IgD-negative memory B cell (primary cell): ENCODE results near the gene GLG1. TPM values are rescaled to one million over a fixed set of nuclear protein-coding genes. Genes with fewer than 3 reads are reported as not detected.

Experiments used
- H3K27ac Mint-ChIP-seq, 3 donors: one replicate each; pipeline ENCODE4 v1.8.0; 2020 to 2022; ENCODE audit warnings: mild to moderate bottlenecking in 3 of 3, mixed read lengths in 3 of 3, moderate library complexity in 1 of 3
- H3K27me3 Mint-ChIP-seq: one replicate; pipeline ENCODE4 v1.8.0; 2021; ENCODE audit warnings: mixed read lengths
- H3K36me3 Mint-ChIP-seq: one replicate; pipeline ENCODE4 v1.8.0; 2020; ENCODE audit warnings: mild to moderate bottlenecking, mixed read lengths
- H3K4me1 Mint-ChIP-seq, 3 donors: one replicate each; pipeline ENCODE4 v1.8.0; 2020 to 2022; ENCODE audit warnings: mixed read lengths in 3 of 3, mild to moderate bottlenecking in 1 of 3
- H3K4me3 Mint-ChIP-seq, 4 donors: one replicate each; pipeline ENCODE4 v1.8.0; 2020 to 2022; ENCODE audit warnings: mild to moderate bottlenecking in 4 of 4, mixed read lengths in 4 of 4, moderate library complexity in 3 of 4
- H3K9me3 Mint-ChIP-seq, 3 donors: one replicate each; pipeline ENCODE4 v1.8.0; 2020 to 2021; ENCODE audit warnings: mixed read lengths in 3 of 3, mild to moderate bottlenecking in 1 of 3
- polyA plus RNA-seq: library from polyadenylated mRNA; unstranded; fragments of 300-500 nt; fragmentation: Illumina TruSeq; gene quantifications from one replicate; pipeline ENCODE4 v1.2.3, GENCODE V29; 2021

The GLG1 gene
- polyA plus RNA-seq, 1 donor from 2014 or later, result 91.8 TPM

DNA sequence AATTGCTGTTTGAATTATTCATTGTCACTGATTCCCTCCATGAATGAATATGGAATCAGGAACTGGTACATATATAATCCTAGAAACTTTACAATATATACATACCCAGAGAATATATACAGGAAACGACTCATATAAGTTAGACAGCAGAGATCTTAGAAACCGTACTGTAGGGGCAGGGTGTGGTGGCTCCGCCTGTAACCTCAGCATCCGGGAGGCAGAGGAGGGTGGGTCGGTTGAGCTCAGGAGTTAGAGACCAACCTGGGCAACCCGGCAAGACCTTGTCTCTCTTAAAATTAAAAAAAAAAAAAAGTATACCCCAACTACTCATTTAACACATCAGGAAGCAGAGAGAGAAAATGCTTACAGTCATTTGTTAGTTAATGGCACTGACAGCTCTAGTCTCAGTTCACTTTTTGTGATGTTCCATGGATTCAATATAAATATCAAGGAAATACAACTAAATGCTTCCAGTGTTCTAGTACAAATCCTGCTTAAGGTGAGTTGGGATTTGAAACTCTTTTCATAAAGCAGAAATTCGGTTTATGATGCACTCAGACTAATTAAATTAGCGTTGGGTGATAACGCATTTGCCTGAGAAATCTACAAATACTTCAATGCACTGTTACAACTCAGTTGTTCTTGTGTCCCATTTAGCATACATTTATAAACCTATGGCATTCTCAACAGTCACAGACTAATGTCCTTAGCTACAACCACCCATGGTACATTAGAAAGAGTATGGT, 5.6 kb downstream of the GLG1 start:
- Mint-ChIP-seq H3K27me3 (no peaks in the 10 kb centered on the region), H3K36me3 (peaks cover 6% of the 10 kb centered on the region), H3K4me3 (peak overlapping the region in 3 of 4 donors; percentile 31 to 68 (median 61)), H3K9me3 (no peaks in the 10 kb centered on the region), H3K4me1 (peaks cover 48 to 58% (median 48%) of the 10 kb centered on the region in 3 donors), H3K27ac (peak overlapping the region; percentile 14 to 91 (median 84))

DNA sequence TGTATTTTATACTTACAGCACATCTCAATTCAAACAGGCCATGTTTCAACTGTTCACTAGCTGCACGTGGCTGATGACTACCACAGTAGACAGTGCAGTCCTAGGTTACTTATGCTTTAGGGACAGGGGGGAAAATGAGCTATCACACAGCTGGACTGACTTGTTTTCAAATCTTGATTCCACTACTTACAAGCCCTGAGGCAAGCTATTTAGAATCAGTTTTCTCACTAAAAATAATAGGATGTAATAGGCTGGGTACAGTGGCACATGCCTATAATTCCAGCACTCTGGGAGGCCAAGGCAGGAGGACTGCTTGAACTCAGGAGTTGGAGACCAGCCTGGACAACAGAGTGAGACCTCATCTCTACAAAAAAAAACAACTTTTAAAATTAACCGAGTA, 10.3 kb downstream of the GLG1 start:
- H3K27me3 Mint-ChIP-seq, result no peaks in the 10 kb centered on the region
- H3K36me3 Mint-ChIP-seq, result peaks cover 3% of the 10 kb centered on the region
- H3K27ac Mint-ChIP-seq, result no peak overlapping the region
- no peaks in the 10 kb centered on the region for H3K9me3 Mint-ChIP-seq
- H3K4me3 Mint-ChIP-seq, result no peak overlapping the region
- peaks cover 20 to 35% (median 25%) of the 10 kb centered on the region in 3 donors for H3K4me1 Mint-ChIP-seq

DNA sequence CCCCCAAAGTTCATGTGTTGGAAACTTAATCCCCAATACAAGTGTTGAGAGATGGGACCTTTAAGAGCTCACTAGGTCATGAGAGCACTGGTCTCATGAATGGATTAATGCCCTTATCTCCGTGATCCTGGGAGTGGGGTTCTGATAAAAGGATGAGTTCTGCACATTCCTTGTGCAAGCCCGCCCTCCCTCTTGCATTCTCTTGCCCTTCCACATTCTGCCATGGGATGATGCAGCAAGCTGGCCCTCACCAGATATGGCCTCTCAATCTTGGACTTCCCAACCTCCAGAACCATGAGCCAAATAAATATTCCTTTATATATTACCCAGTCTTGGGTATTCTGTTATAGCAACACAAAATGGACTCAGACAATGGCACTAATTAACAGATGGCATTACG, 14.1 kb downstream of the GLG1 start:
- Mint-ChIP-seq H3K36me3 (peaks cover 3% of the 10 kb centered on the region), H3K9me3 (no peaks in the 10 kb centered on the region), H3K4me1 (peaks cover 17 to 26% (median 20%) of the 10 kb centered on the region in 3 donors), H3K27ac (no peak overlapping the region), H3K27me3 (no peaks in the 10 kb centered on the region), H3K4me3 (no peak overlapping the region)

DNA sequence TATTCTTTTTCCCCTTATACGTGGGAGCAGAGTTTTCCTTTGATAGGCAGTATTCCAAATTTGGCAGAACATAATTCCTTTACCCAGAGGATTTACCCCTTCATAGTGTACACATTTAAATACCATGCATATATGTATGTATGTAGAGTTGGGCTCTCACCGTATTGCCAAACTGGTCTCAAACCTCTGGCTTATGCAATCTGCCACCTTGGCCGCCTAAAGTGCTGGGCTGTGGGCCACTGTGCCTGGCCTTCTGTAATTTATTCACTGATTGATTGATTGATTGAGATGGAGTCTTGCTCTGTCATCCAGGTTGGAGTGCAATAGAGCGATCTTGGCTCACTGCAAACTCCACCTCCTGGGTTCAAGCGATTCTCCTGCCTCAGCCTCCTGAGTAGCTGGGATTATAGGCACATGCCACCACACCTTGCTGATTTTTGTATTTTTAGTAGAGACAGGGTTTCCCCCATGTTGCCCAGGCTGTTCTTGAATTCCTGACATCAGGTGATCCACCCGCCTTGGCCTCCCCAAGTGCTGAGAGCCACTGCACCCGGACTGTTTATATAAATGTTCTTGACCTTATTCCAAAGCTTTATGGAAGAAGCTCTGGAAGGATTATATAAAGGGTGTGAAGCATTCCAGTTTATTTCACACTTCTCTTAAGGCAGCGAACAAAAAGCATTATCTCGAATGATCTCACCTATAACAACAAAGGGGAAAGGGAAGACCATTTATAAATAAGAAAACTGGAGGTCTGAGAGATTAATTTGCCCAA, 14.9 kb downstream of the GLG1 start:
- Mint-ChIP-seq H3K4me1 (peaks cover 19 to 30% (median 27%) of the 10 kb centered on the region in 3 donors), H3K27ac (peak overlapping the region in 1 of 3 donors; percentile 59), H3K36me3 (peaks cover 3% of the 10 kb centered on the region), H3K4me3 (no peak overlapping the region), H3K9me3 (no peaks in the 10 kb centered on the region), H3K27me3 (no peaks in the 10 kb centered on the region)

DNA sequence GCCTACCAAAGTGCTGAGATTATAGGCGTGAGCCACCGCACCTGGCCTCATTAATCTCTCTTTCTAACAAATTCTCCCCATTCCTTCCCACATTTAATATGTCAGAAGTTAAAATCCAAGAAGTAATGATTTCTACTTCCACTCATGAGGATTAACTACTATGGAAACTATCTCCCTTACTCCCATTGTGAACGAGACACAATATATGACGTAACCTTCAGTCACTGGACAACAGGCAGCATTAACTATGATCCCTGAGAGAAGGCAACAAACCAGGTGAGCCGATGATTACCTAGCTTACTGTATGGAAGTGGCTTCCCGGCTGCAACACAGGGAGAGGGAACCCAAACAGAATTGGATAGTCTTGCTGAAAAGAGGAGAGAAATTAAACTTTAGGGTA, 20.0 kb downstream of the GLG1 start:
- Mint-ChIP-seq H3K9me3 (no peaks in the 10 kb centered on the region), H3K4me3 (no peak overlapping the region), H3K36me3 (peaks cover 6% of the 10 kb centered on the region), H3K27me3 (no peaks in the 10 kb centered on the region), H3K27ac (peak overlapping the region in 1 of 3 donors; percentile 29), H3K4me1 (peaks cover 29 to 38% (median 35%) of the 10 kb centered on the region in 3 donors)

DNA sequence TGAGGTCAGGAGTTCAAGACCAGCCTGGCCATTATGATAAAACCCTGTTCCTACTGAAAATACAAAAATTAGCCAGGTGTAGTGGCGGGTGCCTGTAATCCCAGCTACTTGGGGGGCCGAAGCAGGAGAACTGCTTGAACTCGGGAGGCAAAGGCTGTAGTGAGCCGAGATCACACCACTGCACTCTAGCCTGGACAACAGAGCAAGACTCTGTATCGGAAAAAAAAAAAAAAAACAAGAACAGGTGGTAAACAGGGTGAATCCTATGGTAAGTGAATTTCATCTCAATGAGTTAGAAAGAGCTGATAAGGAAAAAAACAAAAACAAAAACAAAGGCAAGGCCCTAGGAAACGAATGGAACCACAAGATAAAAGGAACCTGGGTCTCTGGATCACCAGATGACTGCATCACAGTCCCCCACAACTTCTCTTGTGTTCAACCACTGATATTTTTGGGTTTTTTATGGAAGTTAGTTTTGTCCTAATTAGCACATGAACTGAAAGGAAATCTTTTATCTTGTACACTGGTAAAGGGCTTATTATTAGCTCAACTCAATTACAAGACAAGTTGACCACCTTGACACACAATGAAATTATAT, 21.0 kb downstream of the GLG1 start:
- Mint-ChIP-seq H3K36me3 (peaks cover 8% of the 10 kb centered on the region), H3K9me3 (no peaks in the 10 kb centered on the region), H3K4me3 (peak overlapping the region in 1 of 4 donors; percentile 45), H3K27ac (no peak overlapping the region), H3K4me1 (peaks cover 37 to 43% (median 38%) of the 10 kb centered on the region in 3 donors), H3K27me3 (no peaks in the 10 kb centered on the region)

DNA sequence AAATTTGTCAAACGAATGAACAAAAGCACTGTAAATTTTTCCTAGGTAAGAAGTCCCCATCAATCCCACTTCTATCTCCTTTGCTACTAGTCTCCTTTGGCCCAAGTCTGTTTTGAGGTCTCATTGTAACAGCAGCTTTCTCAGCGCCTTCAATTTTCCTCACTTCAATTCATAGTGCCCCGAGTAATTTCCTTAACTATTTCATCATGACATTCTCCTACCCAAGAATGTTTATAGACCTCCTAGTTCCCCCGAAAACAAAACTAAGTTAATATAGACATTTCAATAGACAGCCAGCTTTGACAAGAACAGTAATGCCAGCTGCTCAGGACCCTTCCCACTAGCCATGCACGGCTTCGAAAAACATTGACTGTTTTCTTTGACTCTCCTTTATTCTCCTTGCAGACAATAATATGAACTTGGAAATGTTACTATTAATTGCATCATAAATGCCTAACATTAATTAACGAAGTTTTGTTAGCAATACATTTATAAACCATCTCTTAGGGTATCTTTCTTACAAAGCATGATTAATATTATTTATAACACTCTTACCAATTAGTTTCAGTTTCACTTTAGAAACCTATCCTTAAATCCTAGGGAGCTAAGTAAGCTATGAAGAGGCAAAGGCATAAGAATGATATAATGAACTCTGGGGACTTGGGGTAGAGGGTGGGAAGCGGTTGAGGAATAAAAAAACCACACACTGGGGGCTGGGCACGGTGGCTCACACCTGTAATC, 22.8 kb downstream of the GLG1 start:
- Mint-ChIP-seq H3K27me3 (no peaks in the 10 kb centered on the region), H3K36me3 (peaks cover 11% of the 10 kb centered on the region), H3K4me1 (peaks cover 36 to 43% (median 38%) of the 10 kb centered on the region in 3 donors), H3K4me3 (no peak overlapping the region), H3K27ac (peak overlapping the region in 1 of 3 donors; percentile 63), H3K9me3 (no peaks in the 10 kb centered on the region)

DNA sequence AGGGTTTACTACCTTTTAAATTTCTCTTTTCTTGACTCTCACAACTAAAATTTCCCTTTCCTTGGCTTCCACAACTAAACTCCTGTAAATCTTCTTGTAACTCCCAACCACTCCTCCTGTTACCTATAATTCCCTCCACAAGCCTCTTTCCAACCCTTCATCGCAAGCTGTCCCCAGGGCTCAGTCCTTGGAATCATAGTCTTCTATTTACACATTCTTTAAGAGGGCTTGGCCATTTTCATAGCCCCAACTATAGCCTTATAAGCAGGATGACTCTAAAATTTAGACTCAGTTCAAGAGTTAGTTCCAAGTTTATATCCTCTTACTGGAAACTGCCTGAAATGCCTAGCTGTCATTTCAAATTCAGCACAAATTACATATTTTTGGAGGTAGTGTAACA, 23.9 kb downstream of the GLG1 start:
- Mint-ChIP-seq H3K4me3 (peak overlapping the region in 1 of 4 donors; percentile 80), H3K36me3 (peaks cover 8% of the 10 kb centered on the region), H3K4me1 (peaks cover 43 to 50% (median 47%) of the 10 kb centered on the region in 3 donors), H3K9me3 (no peaks in the 10 kb centered on the region), H3K27me3 (no peaks in the 10 kb centered on the region), H3K27ac (peak overlapping the region in 1 of 3 donors; percentile 68)

DNA sequence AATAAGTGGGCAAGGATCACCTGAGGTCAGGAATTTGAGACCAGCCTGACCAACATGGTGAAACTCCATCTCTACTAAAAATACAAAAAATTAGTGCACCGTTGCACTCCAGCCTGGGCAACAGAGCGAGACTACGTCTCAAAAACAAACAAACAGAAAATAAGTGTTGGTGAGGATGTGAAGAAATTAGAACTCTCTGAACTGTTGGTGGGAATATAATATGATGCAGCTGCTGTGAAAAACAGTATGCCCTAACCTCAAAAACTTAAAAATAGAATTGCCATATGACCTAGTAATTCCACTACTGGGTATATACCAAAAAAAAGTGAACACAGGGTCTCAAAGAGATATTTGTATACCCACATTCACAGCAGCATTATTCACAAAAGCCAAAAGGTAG, 26.1 kb downstream of the GLG1 start:
- peak overlapping the region in 2 of 4 donors; percentile 52 to 65 for H3K4me3 Mint-ChIP-seq
- H3K27me3 Mint-ChIP-seq, result no peaks in the 10 kb centered on the region
- peaks cover 5% of the 10 kb centered on the region for H3K36me3 Mint-ChIP-seq
- H3K9me3 Mint-ChIP-seq, result no peaks in the 10 kb centered on the region
- H3K27ac Mint-ChIP-seq, result peak overlapping the region in 1 of 3 donors; percentile 55
- H3K4me1 Mint-ChIP-seq, result peaks cover 37 to 45% (median 45%) of the 10 kb centered on the region in 3 donors

DNA sequence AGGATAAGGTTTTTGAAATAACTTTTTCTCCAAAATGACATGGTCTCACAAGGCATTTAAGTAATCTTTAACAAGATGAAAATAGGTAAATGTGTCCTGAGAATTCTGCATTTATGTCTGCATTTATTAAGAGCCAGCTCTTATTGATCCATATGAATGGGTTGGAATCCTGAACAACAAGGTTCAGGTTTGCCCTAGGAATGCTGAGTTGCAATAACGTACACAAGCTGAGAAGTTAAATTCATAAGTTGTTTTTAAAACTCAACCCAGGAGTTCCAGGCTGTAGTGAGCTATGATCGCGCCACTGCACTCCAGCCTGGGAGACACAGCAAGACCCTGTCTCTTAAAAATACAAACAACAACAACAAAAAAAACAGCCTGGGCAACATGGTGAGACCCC, 28.1 kb downstream of the GLG1 start:
- peaks cover 5% of the 10 kb centered on the region for H3K36me3 Mint-ChIP-seq
- H3K27ac Mint-ChIP-seq, result peak overlapping the region in 1 of 3 donors; percentile 64
- no peaks in the 10 kb centered on the region for H3K27me3 Mint-ChIP-seq
- peaks cover 37 to 49% (median 43%) of the 10 kb centered on the region in 3 donors for H3K4me1 Mint-ChIP-seq
- H3K9me3 Mint-ChIP-seq, result no peaks in the 10 kb centered on the region
- H3K4me3 Mint-ChIP-seq, result no peak overlapping the region

DNA sequence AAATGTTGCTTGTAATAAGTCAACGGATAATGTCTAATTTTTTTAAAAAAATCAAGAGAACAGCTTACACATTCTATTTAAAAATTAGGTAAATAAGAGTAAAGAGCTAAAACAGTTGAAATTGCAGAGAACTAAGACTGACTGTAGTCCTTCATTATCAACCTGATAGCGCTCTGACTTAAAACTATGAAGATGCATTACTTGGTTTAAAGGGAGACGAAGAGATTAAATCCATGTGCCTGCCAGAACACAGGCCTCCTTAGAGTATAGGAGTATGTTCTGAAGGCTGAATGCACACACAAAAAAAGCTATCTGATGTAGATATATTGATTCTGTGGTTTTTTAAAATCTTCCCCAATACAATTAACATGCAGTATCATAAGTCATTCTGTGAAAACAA, 28.5 kb downstream of the GLG1 start:
- Mint-ChIP-seq H3K27me3 (no peaks in the 10 kb centered on the region), H3K4me3 (no peak overlapping the region), H3K36me3 (peaks cover 5% of the 10 kb centered on the region), H3K27ac (peak overlapping the region in 1 of 3 donors; percentile 64), H3K9me3 (no peaks in the 10 kb centered on the region), H3K4me1 (peaks cover 38 to 48% (median 44%) of the 10 kb centered on the region in 3 donors)

DNA sequence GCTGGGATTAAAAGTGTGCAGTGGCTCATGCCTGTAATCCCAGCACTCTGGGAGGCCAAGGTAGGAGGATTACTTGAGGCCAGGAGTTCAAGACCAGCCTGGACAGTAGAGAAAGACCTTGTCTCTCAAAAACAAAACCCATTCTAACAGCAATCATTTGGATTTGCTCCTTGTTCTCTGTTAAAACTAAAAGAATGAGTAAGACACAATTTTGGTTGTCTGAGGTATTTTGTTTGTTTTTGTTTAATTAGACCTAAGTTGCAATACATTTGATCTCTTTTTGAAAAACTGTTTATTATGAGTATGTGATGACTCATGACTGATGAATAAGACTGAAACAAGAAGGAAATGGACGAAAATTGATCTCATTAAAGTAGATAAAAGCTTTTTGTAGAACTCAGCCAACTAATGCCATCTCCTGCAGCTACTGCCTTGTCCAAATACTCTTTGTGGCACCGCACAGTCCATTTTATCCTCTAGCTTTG, 29.0 kb downstream of the GLG1 start:
- no peak overlapping the region for H3K27ac Mint-ChIP-seq

DNA sequence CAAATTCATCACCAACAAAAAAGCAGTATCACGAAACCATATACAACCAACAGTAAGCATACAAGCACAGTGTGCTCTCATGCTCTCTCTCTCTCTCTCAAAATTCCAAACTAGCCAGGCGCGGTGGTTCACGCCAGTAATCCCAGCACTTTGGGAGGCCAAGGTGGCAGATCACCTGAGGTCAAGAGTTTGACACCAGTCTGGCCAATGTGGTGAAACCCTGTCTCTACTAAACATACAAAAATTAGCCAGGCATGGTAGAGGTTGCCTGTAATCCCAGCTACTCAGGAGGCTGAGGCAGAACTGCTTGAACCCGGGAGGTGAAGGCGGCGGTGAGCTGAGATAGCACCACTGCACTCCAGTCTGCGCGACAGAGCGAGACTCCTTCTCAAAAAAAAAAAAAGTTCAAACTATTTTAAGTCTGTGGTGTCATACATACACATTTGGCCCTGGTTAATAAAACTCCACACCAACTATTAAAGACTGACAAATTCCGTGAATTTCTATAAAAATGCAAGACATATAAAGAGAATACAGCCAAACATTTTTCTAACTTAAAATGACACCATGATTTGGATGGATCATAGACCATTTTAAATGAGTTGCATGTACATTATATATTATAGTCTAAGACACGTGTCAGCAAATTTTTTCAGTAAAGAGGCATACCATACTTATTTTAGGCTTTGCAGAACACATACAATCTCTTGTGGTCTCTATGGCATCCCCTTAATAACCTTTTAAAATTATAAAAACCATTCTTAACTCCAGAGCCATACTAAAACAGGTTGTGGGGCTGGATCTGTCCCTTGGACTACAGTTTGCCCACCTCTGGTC, 30.9 kb downstream of the GLG1 start:
- H3K27me3 Mint-ChIP-seq, result no peaks in the 10 kb centered on the region
- no peak overlapping the region for H3K4me3 Mint-ChIP-seq
- peaks cover 29 to 45% (median 44%) of the 10 kb centered on the region in 3 donors for H3K4me1 Mint-ChIP-seq
- peaks cover 3% of the 10 kb centered on the region for H3K36me3 Mint-ChIP-seq
- H3K9me3 Mint-ChIP-seq, result no peaks in the 10 kb centered on the region
- peak overlapping the region in 1 of 3 donors; percentile 8 for H3K27ac Mint-ChIP-seq

More for the DNA sequence above, 29.0 kb downstream of the GLG1 start:
- H3K4me1 Mint-ChIP-seq, result peaks cover 37 to 48% (median 44%) of the 10 kb centered on the region in 3 donors
- H3K9me3 Mint-ChIP-seq, result no peaks in the 10 kb centered on the region
- H3K4me3 Mint-ChIP-seq, result no peak overlapping the region
- peaks cover 5% of the 10 kb centered on the region for H3K36me3 Mint-ChIP-seq
- H3K27me3 Mint-ChIP-seq, result no peaks in the 10 kb centered on the region
